Measurements from ENCODE around the gene TRIP11.

Gene TRIP11

GRCh38 chr14:92010644-92011043 lies 29.2 kb downstream of the TRIP11 start:
- no peak for DNase-seq (ENCODE audit: low read depth)
- H3K4me3 ChIP-seq (ENCODE audit: low read depth, low read length), result no peak overlapping the region
- no peak for TF ChIP-seq CTCF (IDR thresholded peaks at IDR 0.05; ENCODE audit: insufficient read depth, low read depth, low read length, missing control alignments)

GRCh38 chr14:92009604-92010003 lies 30.3 kb downstream of the TRIP11 start:
- no peak for DNase-seq (ENCODE audit: low read depth)
- no peak overlapping the region for H3K4me3 ChIP-seq (ENCODE audit: low read depth, low read length)
- TF ChIP-seq CTCF (IDR thresholded peaks at IDR 0.05; ENCODE audit: insufficient read depth, low read depth, low read length, missing control alignments), result no peak

- TF ChIP-seq CTCF (IDR thresholded peaks at IDR 0.05; ENCODE audit: insufficient read depth, low read depth, low read length, missing control alignments), result no peak
- DNase-seq (ENCODE audit: low read depth), result no peak
Measured at GRCh38 chr14:92005019-92005418, 34.8 kb downstream of the TRIP11 start.

GRCh38 chr14:92004062-92004461 lies 35.8 kb downstream of the TRIP11 start:
- no peak for TF ChIP-seq CTCF (IDR thresholded peaks at IDR 0.05; ENCODE audit: insufficient read depth, low read depth, low read length, missing control alignments)
- H3K4me3 ChIP-seq (ENCODE audit: low read depth, low read length), result no peak overlapping the region
- no peak for DNase-seq (ENCODE audit: low read depth)

More at GRCh38 chr14:92005019-92005418, 34.8 kb downstream of the TRIP11 start:
- H3K4me3 ChIP-seq (ENCODE audit: low read depth, low read length), result no peak overlapping the region

- TF ChIP-seq CTCF (IDR thresholded peaks at IDR 0.05; ENCODE audit: insufficient read depth, low read depth, low read length, missing control alignments), result no peak
- no peak overlapping the region for H3K4me3 ChIP-seq (ENCODE audit: low read depth, low read length)
- DNase-seq (ENCODE audit: low read depth), result no peak
Measured at GRCh38 chr14:91998667-91999570, 40.9 kb downstream of the TRIP11 start.

- no peak for DNase-seq (ENCODE audit: low read depth)
Measured at GRCh38 chr14:91997492-91997891, 42.4 kb downstream of the TRIP11 start.

More at GRCh38 chr14:91997492-91997891, 42.4 kb downstream of the TRIP11 start:
- H3K4me3 ChIP-seq (ENCODE audit: low read depth, low read length), result no peak overlapping the region
- no peak for TF ChIP-seq CTCF (IDR thresholded peaks at IDR 0.05; ENCODE audit: insufficient read depth, low read depth, low read length, missing control alignments)

Measured in GM12865 (cell line).